ENCODE measurements around the gene KCNK13.

The KCNK13 gene

DNA sequence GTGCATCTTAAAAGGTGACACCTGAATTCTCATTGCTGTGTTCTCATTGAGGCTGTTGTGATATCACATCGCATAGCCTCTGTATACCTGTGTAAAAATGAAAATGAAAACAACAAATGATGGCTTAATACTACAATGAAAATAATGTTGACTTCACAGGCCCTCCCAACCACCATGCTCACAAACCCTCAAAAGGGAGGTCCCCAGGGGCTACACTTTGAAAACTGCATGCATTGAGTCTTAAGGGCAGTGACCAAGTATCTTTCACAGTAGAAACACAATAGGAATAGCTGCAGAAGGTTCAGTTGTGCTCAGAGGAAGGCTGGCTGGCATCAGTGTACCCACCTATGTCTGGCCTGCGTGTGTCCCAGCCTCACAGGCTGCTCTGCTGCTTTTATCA, 27.6 kb upstream of the KCNK13 start:
- no peak for DNase-seq (ENCODE audit: low read depth)
- TF ChIP-seq CTCF (conservative IDR thresholded peaks at IDR 0.05; ENCODE audit: low read length): no peak
- no peak overlapping the region for H3K4me3 ChIP-seq (ENCODE audit: low read length)

- no peak overlapping the region for H3K4me3 ChIP-seq (ENCODE audit: low read length)
- no peak for DNase-seq (ENCODE audit: low read depth)
- no peak for TF ChIP-seq CTCF (conservative IDR thresholded peaks at IDR 0.05; ENCODE audit: low read length)
Observed at GRCh38 chr14:90034835-90035525, 26.8 kb upstream of the KCNK13 start.

DNA sequence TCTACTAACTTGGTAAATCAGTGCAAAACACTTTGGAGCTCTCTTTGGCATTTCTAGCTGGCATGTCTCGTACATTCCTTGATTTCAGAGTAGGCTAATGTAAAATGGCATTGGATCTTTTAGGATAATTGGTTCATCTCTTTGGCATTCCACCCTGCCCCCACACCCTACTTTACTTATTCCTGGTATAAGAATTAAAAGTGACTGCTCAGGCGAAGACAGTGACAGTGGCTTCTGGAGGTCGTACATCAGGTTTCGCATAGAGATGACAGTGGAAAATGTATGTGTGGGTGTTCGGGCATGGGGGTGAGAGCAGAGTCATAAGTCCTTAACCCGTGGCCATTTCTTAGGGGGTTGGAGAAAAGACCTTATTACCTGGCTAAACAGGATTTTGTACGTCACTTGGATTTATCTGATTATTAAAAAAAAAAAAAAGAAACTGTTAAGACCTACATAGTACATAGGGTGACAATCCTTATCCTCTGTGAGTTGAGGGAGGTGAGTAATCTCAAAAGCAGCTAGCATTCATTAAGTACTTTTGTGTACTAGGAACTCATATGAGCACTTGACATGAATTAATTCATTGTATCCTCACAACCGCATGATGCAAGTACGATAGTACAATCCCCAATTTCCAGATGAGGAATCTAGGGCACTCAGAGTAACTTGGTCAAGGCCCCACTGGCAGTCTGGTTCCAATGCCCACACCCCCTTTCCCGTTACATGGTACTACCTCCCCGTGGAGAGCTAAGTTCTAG, 22.4 kb upstream of the KCNK13 start:
- no peak for DNase-seq (ENCODE audit: low read depth)
- H3K4me3 ChIP-seq (ENCODE audit: low read length): no peak overlapping the region
- no peak for TF ChIP-seq CTCF (conservative IDR thresholded peaks at IDR 0.05; ENCODE audit: low read length)

GRCh38 chr14:90040411-90040810, 21.4 kb upstream of the KCNK13 start:
- H3K4me3 ChIP-seq (ENCODE audit: low read length): no peak overlapping the region
- no peak for DNase-seq (ENCODE audit: low read depth)
- no peak for TF ChIP-seq CTCF (conservative IDR thresholded peaks at IDR 0.05; ENCODE audit: low read length)

GRCh38 chr14:90042496-90043252, 19.1 kb upstream of the KCNK13 start:
- DNase-seq (ENCODE audit: low read depth): no peak
- H3K4me3 ChIP-seq (ENCODE audit: low read length): no peak overlapping the region

DNA sequence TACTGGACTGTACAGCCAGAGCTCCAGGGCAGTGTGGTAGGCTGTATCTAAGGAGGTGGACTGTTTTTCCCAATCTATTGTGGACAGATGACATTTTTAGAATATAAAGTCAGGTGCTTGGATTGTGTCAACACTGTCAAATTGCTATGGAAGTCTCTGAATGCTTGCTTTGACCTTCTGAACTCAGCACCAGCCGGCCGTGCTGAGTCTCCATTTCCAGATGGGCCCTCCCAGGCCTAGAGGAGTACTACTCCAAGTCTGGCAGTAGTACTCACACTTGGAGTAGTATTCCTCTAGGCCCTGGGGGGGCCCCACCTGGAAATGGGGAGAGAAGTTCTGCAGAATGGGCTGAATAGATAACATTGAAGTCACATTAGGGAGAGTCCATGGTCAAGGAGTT, 16.2 kb upstream of the KCNK13 start:
- DNase-seq (ENCODE audit: low read depth): no peak
- no peak for TF ChIP-seq CTCF (conservative IDR thresholded peaks at IDR 0.05; ENCODE audit: low read length)
- no peak overlapping the region for H3K4me3 ChIP-seq (ENCODE audit: low read length)

More at GRCh38 chr14:90042496-90043252, 19.1 kb upstream of the KCNK13 start:
- TF ChIP-seq CTCF (conservative IDR thresholded peaks at IDR 0.05; ENCODE audit: low read length): no peak
